Transverse colon (tissue), 4 donors: ENCODE measurements around the gene SAPCD1.

ENCODE experiments used
- CTCF ChIP-seq, 5 experiments: fragments of 200-600 bp in 3 of 5; fragments of 450-650 bp in 2 of 5; sonication (generic) in 3 of 5; IDR thresholded peaks; 1 replicate in 2 of 5; 2 replicates in 3 of 5; pipeline ENCODE4 v1.5.1; 2016 to 2017; ENCODE audit warnings: antibody characterized with exemption in 5 of 5, inconsistent platforms in 3 of 5, mild to moderate bottlenecking in 2 of 5, moderate library complexity in 1 of 5
- POLR2A ChIP-seq: fragments of 450-650 bp; IDR thresholded peaks from one replicate; pipeline ENCODE4 v1.6.1; 2016; ENCODE audit warnings: antibody characterized with exemption, mild to moderate bottlenecking, moderate library complexity
- POLR2AphosphoS5 ChIP-seq, 3 donors: sonication (generic); formaldehyde crosslinking; IDR thresholded peaks; one replicate each; pipeline ENCODE4 v1.6.1; 2016; ENCODE audit warnings: antibody characterized with exemption in 3 of 3

- no peak for TF ChIP-seq CTCF (IDR thresholded peaks at IDR 0.05)
- TF ChIP-seq POLR2A: no peak
- no peak for TF ChIP-seq POLR2AphosphoS5 (IDR thresholded peaks at IDR 0.05)
Observed at GRCh38 chr6:31764198-31764597, 1.7 kb downstream of the SAPCD1 start.
